GM10266 (cell line): ENCODE data around the gene MCUR1.

Source experiments
- DNase-seq: peaks from one replicate; pipeline ENCODE4 v3.0.0; 2012; ENCODE audit errors: extremely low spot score
- TF ChIP-seq, protein P1 (sequence below): IDR thresholded peaks from 2 replicates; pipeline ENCODE4 v1.5.1; 2012; ENCODE audit warnings: mild to moderate bottlenecking, low read depth; ENCODE audit not compliant: control insufficient read depth, insufficient read depth; ENCODE audit errors: missing control alignments

Gene MCUR1

DNA sequence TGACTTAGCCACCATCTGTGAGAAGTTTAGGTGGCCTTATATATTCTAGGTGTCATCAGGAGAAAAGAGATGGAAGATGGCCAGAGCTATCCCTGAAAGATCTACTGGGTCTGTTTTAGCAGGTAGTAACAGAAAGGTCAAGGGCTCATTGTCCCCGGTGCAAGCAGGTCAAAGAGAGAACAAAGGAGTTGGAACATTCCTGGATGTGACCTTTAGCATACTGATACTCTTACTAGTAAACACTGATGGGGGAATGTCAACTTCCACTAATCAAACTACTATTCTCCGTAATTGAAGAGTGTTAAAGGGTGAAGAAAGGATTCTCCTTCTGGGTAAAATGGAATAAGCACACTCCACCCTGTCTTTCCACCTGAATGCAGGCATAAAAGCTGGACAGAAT, 4.0 kb upstream of the MCUR1 start:
- TF ChIP-seq, protein P1, sequence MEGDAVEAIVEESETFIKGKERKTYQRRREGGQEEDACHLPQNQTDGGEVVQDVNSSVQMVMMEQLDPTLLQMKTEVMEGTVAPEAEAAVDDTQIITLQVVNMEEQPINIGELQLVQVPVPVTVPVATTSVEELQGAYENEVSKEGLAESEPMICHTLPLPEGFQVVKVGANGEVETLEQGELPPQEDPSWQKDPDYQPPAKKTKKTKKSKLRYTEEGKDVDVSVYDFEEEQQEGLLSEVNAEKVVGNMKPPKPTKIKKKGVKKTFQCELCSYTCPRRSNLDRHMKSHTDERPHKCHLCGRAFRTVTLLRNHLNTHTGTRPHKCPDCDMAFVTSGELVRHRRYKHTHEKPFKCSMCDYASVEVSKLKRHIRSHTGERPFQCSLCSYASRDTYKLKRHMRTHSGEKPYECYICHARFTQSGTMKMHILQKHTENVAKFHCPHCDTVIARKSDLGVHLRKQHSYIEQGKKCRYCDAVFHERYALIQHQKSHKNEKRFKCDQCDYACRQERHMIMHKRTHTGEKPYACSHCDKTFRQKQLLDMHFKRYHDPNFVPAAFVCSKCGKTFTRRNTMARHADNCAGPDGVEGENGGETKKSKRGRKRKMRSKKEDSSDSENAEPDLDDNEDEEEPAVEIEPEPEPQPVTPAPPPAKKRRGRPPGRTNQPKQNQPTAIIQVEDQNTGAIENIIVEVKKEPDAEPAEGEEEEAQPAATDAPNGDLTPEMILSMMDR, result no peak
- DNase-seq, result no peak

DNA sequence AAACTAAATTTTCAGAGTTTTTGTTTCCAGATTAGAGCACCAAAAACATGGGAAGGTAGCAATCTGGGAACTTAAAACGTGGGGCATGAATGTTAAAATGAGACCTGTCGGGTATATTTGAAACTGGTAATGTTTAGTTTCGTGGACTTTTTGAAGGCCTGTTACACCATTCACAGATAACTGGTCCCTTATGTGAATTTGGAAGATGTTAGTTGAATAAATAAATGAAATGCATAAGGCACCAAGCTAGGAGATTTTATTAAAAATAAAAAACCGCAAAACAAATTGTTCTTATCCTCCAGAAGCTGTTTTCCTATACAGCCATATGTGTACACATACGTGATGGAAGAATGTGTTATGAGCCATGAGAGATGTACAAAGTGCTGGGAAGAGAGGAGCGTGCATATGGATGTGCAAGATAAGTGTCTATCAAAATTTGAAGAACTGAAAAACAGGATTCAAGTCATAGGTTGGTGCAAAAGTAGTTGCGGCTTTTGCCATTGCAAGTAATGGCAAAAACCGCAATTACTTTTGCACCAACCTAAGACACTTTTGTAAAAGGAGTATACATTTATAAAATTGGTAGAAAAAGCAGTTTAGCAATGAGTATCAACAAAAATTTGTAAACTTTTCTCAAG, 700 bp upstream of the MCUR1 start:
- TF ChIP-seq, protein P1, result no peak
- no peak for DNase-seq

DNA sequence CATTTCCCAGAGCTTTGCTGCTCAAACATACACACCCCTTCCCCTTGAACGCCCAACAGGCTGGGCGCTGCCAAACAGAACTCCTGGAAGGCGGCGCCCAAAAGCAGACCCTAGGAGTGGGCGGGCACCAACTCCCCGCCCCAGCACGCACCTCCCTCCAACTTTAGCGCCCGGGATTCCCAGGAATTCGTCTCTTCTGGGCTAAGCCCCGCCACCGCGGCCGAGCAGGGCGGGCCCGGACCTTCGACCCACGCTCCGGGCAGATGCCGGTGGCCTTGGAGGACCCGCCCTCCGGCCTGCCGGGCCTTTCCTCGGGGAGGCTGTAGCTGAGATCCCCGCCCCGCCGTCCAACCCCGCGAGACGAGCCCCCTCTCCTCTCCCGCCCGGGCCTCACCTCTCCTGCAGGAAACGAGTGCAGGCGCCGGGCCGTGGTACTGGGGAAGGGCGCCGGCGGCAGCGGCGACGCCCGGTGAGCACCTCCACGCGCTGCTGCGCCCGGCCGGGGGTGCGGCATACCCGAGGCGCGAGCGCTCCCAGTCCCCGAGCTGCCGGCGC, 659 bp downstream of the MCUR1 start:
- TF ChIP-seq, protein P1, result no peak
- DNase-seq, result no peak

DNA sequence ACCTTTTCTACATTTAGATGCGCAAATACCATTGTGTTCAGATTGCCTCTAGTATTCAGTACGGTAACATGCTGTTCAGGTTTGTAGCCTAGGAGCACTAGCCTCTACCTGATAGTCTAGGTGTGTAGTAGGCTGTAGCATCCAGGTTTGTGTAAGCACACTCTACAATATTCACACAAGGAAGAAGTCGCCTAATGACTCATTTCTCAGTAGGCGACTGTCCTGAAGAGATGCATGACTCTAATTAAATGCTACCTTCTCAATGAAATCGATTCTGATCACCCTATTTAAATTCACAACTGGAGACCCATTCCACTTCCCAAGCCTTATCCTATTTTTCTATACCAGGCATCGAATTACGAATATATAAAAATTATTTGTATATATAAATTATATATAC, 1.3 kb downstream of the MCUR1 start:
- DNase-seq, result no peak
- TF ChIP-seq, protein P1, result no peak

DNA sequence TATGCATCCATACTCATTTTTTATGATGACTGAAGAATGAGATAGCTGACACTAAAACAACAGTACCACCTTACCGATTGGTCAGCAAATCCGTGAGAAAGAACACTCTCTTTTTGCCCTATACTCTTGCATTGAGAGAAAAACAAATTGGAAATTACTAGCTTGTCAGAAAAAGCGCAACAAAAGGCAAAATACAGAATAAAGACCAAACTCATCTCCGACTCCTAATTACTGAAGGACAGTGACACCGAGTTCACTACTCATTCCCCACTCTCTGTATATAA, 2.1 kb downstream of the MCUR1 start:
- TF ChIP-seq, protein P1, result no peak
- DNase-seq, result no peak

DNA sequence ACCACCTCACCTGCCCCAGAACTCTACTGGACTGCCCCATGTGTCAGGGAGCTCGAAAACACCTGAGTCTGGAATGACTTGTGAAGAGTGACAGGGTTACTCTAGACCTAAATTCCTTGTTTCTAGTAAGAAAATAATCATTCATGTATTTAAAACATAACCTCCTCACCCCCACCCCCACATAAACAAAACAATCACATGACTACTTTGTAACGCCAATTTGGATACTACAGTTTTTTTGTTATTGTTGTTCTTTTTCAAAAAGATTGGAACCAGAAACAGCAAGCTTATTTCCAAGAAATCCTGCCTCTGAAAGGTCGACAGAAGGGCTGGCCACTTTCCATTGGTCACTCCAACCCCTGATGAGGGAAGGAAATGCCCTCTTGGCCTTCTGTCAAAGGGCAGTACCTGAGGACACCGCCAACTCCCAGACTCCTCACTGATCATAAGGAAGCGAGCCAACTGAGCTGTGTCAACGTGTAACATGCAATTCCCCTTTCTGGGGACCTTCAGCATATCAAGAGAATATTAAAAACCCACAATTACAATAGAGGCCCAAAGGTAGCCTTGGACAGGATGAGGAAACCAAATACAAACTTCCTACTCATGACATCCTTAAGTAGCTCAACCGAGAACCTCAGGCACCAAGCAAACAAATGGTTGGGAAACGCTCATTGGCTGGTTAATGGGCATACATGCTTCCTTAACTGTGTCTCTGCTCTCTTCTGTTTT, 2.6 kb downstream of the MCUR1 start:
- TF ChIP-seq, protein P1, result no peak
- no peak for DNase-seq

DNA sequence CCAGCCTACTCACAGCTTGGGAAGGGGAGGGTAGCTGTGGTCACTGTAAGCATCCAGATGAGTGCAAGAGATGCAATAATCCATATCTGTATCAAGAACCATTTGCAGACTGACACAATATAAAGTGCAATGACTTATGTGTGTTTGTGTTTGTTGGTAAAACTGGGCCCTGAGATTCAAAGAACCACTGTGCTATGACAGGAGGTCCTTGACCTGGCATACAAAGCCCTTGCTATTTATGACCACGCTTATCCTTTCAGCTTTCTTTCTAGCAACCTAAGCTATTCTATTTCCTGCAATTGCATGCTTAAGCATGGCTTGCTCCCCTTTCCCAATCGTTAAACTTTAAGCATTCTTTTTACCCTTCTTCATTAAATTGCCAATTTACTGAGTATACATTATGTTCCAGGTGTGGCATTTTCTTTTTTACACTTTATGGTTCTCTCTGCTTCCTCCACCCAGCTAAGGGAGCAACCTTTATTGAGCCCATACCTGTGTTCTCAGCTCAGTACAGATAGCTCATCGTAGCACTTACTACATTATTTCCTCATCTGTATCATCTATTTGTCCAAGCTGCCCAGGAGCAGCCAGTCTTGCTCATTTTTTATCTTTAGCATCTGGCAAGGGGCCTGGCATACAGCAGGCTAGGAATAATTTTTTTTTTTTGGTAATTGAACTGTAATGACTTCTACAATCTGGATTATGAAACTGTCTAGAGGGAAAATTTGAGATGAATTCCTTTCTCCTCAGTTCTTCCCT, 3.5 kb downstream of the MCUR1 start:
- TF ChIP-seq, protein P1, result no peak
- no peak for DNase-seq
